ENCODE data around the gene KLHL33. TPM values are rescaled to one million over a fixed set of nuclear protein-coding genes. Genes with fewer than 3 reads are reported as not detected.

KLHL33 gene
- polyA plus RNA-seq (2011; rRNA removed) (not detected in 2 replicates), polyA plus RNA-seq (2017; fragmentation: RNase III; extraction: RNeasy Plus Mini Kit Qiagen cat#74134 plus additional on column Dnase treatment) (not detected in 3 replicates), polyA minus RNA-seq (2011; rRNA and poly(A)+ RNA removed) (not detected in 2 replicates)
- polyA plus RNA-seq (2012; cell fraction: cytosol; rRNA removed): not detected in 2 replicates
- 0.02 TPM in 1 of 2 replicates, not detected in the other for polyA plus RNA-seq (2012; cell fraction: nucleus; rRNA removed)

DNA sequence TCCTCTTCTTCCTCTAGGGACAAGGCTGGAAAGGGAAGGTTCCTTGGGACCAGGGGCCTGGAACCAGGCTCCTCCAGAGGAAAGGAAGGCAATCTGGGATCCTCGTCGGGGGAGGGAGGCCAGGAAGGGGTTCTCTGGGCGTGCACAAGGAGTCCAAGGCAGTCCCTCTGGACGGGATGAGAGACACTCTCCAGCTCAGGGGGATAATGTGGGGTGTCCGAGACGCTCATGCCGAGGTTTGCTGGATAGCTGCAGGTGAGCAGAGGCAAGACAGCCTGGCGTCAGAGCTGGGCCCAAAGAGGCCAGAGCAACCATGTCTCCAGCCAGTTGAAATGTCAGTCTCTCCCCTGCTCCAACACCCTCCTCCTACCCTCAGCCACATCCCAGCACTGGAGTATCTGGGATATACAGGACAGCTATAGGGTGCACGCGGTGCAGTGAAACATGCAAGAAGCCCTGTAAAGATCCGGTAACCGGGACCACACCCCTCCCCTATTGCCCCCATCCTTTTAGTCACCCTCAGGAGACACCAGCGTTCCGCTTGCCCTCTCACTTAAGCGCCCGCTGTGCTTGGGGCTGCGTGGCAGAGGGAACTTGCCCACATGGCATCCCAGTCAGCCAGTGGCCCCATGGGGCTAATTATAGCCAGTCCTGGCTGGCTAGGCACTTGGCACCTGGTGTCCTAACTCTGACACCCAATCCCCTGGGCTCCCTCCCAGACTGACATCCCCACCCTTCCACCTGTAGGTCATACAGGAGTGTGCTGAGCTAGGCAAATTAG lies at the start of gene KLHL33:
Gene KLHL33, minus strand, starts transcription at position 585 of the 781 bp plus-strand sequence. Its CDS starts 355 bp downstream, at position 230.
- ChIA-PET CTCF (interaction anchor here (1.2 to 2.0 kb wide), 2 partner anchors 20 to 108 kb away, joined by 3 to 9 read pairs; no protein-coding TSS in a partner anchor), POLR2A (no interaction called here)
- WGBS (ENCODE audit: missing lambda C conversion rate): 71% methylated on average over 12 of the region's 17 CpGs
- Histone ChIP-seq H3K9me3 (no peaks in the 10 kb centered on the region), H3K27ac (no peak within 1 kb of the TSS), H3K4me1 (no peaks in the 10 kb centered on the region), H3K4me2 (no peak within 1 kb of the TSS), H3K4me3 (no peak within 1 kb of the TSS)
- ATAC-seq (peak in 1 of 2 experiments; percentile 12; a peak in 1 of 6 replicates), DNase-seq (ENCODE audit: low read depth in 1 of 2, low spot score in 1 of 2) (no peak), FAIRE-seq (no peak)
- TF ChIP-seq MAFK (IDR thresholded peaks at IDR 0.05; ENCODE audit: partially characterized antibody): peak; percentile 14
- no peak for TF ChIP-seq HOXB13 (CRISPR knock-in tag; IDR thresholded peaks at IDR 0.05; ENCODE audit: low read depth)

GRCh38 chr14:20482382-20482781 lies 46.4 kb upstream of the KLHL33 start:
- Histone ChIP-seq H3K27ac (no peak overlapping the region), H3K4me1 (no peaks in the 10 kb centered on the region), H3K4me3 (no peak overlapping the region), H3K4me2 (no peak overlapping the region), H3K9me3 (no peaks in the 10 kb centered on the region)
- ChIA-PET CTCF (interaction anchor here (1.3 to 1.6 kb wide), 2 partner anchors 13 to 127 kb away, joined by 3 to 4 read pairs; partner anchors contain the start of gene PNP), POLR2A (no interaction called here)
- DNase-seq (ENCODE audit: low read depth in 1 of 2, low spot score in 1 of 2): no peak
- no peak for FAIRE-seq
- TF ChIP-seq, protein P1, sequence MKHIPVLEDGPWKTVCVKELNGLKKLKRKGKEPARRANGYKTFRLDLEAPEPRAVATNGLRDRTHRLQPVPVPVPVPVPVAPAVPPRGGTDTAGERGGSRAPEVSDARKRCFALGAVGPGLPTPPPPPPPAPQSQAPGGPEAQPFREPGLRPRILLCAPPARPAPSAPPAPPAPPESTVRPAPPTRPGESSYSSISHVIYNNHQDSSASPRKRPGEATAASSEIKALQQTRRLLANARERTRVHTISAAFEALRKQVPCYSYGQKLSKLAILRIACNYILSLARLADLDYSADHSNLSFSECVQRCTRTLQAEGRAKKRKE (CRISPR knock-in tag; IDR thresholded peaks at IDR 0.05; ENCODE audit: low read depth): no peak
- TF ChIP-seq REST (IDR thresholded peaks at IDR 0.05) (no peak), ZSCAN20 (CRISPR knock-in tag; IDR thresholded peaks at IDR 0.05) (no peak), CBX2 (IDR thresholded peaks at IDR 0.05; ENCODE audit: borderline replicate concordance, low read depth) (no peak), HEYL (CRISPR knock-in tag; IDR thresholded peaks at IDR 0.05) (no peak), HOXB5 (CRISPR knock-in tag; IDR thresholded peaks at IDR 0.05) (no peak)
- no peak for ATAC-seq
- WGBS (ENCODE audit: missing lambda C conversion rate): 81% methylated on average over 5 of the region's 5 CpGs

DNA sequence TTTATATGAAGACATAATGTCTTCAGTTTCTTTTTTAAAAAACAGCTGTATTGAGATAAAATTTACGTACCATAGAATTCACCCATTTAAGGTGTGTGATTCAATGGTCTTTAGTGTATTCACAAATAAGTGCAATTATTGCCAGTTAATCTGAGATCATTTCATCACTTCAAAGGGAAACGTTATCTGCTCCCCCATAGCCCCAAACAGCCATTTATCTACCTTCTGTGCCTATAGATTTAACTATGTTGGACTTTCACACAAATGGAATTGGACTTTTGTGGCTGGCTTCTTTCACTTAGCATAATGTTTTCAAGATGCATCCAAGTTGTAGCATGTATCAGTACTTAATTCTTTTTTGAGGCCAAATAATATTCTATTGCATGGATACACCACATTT lies 42.9 kb upstream of the KLHL33 start:
- no peak for FAIRE-seq
- Histone ChIP-seq H3K27ac (no peak overlapping the region), H3K9me3 (no peaks in the 10 kb centered on the region), H3K4me1 (no peaks in the 10 kb centered on the region), H3K4me2 (no peak overlapping the region), H3K4me3 (no peak overlapping the region)
- no peak for DNase-seq (ENCODE audit: low read depth in 1 of 2, low spot score in 1 of 2)
- CTCF ChIA-PET: interaction anchor here (1.0 kb wide), 1 partner anchor 9 kb away, joined by 3 read pairs; the partner anchor contains the start of gene PNP
- TF ChIP-seq ZFP36 (IDR thresholded peaks at IDR 0.05; ENCODE audit: borderline replicate concordance, partially characterized antibody) (no peak), E2F6 (IDR thresholded peaks at IDR 0.05; ENCODE audit: borderline replicate concordance, low read depth) (no peak), FOXS1 (CRISPR knock-in tag; IDR thresholded peaks at IDR 0.05) (no peak), PHF8 (IDR thresholded peaks at IDR 0.05; ENCODE audit: borderline replicate concordance, low read depth) (no peak), REST (IDR thresholded peaks at IDR 0.05) (no peak), HDAC2 (IDR thresholded peaks at IDR 0.05) (no peak), HES2 (IDR thresholded peaks at IDR 0.05) (no peak), EP300 (IDR thresholded peaks at IDR 0.05) (no peak)
- TF ChIP-seq, protein P1 (CRISPR knock-in tag; IDR thresholded peaks at IDR 0.05; ENCODE audit: low read depth): no peak
- TF ChIP-seq, protein P2, sequence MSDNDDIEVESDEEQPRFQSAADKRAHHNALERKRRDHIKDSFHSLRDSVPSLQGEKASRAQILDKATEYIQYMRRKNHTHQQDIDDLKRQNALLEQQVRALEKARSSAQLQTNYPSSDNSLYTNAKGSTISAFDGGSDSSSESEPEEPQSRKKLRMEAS (IDR thresholded peaks at IDR 0.05): no peak
- POLR2A ChIA-PET: interaction anchor here (0.6 to 0.9 kb wide), 2 partner anchors 9 to 10 kb away, joined by 3 to 4 read pairs; no protein-coding TSS in a partner anchor
- ATAC-seq: no peak
- WGBS (ENCODE audit: missing lambda C conversion rate): 92% methylated on average over 2 of the region's 2 CpGs
